HFFc6 (cell line): ENCODE measurements around the gene GLOD4. TPM values are rescaled to one million over a fixed set of nuclear protein-coding genes. Genes with fewer than 3 reads are reported as not detected.
"Not testable (repeated sequence)": the region's sequence is repeated elsewhere in the genome, so short reads cannot be mapped to it uniquely, and the experiment has no call there.

Experiments
- DNase-seq: peaks from one replicate; pipeline ENCODE4 v3.0.0-alpha.2; 2018
- H3K27ac Mint-ChIP-seq: 2 replicates; pipeline ENCODE4 v1.8.0; 2020; ENCODE audit warnings: mild to moderate bottlenecking, mixed read lengths
- H3K27me3 Mint-ChIP-seq: 2 replicates; pipeline ENCODE4 v1.8.0; 2021; ENCODE audit warnings: mild to moderate bottlenecking, moderate library complexity, mixed read lengths; ENCODE audit not compliant: insufficient read depth
- H3K36me3 Mint-ChIP-seq: 2 replicates; pipeline ENCODE4 v1.8.0; 2021; ENCODE audit warnings: low read depth, mixed read lengths
- H3K4me1 Mint-ChIP-seq: 2 replicates; pipeline ENCODE4 v1.8.0; 2020; ENCODE audit warnings: low read depth, mixed read lengths
- H3K4me3 Mint-ChIP-seq: 2 replicates; pipeline ENCODE4 v1.8.0; 2020; ENCODE audit warnings: mild to moderate bottlenecking, moderate library complexity, mixed read lengths
- H3K9me3 Mint-ChIP-seq: 2 replicates; pipeline ENCODE4 v1.8.0; 2020; ENCODE audit warnings: mild to moderate bottlenecking, mixed read lengths
- long read RNA-seq: library from polyadenylated mRNA; unstranded; transcript quantifications from one replicate; pipeline ENCODE4 v2.0.0, GENCODE V29; 2019
- total RNA-seq, 6 experiments: library from RNA; stranded (reverse); fragmentation: NEBNext Ultra II Directional; extraction: Animal tissue kit (Norgen Biotek cat#: 25700); gene quantifications; 2 replicates in 1 of 6; 3 replicates in 5 of 6; pipeline ENCODE4 v1.2.3, GENCODE V29; 2021
- TF ChIP-seq, protein P1 (sequence below): fragments of 200-600 bp; sonication (generic); IDR thresholded peaks from 2 replicates; pipeline ENCODE4 v1.5.0; 2021; ENCODE audit warnings: antibody characterized with exemption, mild to moderate bottlenecking

Gene GLOD4, protein sequence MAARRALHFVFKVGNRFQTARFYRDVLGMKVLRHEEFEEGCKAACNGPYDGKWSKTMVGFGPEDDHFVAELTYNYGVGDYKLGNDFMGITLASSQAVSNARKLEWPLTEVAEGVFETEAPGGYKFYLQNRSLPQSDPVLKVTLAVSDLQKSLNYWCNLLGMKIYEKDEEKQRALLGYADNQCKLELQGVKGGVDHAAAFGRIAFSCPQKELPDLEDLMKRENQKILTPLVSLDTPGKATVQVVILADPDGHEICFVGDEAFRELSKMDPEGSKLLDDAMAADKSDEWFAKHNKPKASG
- total RNA-seq: 10 to 100 TPM; 43.8 to 57.9 (median 48.6) TPM
- long read RNA-seq, transcript GLOD4-202 (9 exons, 2,059 nt): major isoform, 45 of 61 reads
- long read RNA-seq, partial matches to known transcripts: 8 of 61 reads
- long read RNA-seq, other reads (novel, unspliced or antisense): 8 of 61 reads

DNA sequence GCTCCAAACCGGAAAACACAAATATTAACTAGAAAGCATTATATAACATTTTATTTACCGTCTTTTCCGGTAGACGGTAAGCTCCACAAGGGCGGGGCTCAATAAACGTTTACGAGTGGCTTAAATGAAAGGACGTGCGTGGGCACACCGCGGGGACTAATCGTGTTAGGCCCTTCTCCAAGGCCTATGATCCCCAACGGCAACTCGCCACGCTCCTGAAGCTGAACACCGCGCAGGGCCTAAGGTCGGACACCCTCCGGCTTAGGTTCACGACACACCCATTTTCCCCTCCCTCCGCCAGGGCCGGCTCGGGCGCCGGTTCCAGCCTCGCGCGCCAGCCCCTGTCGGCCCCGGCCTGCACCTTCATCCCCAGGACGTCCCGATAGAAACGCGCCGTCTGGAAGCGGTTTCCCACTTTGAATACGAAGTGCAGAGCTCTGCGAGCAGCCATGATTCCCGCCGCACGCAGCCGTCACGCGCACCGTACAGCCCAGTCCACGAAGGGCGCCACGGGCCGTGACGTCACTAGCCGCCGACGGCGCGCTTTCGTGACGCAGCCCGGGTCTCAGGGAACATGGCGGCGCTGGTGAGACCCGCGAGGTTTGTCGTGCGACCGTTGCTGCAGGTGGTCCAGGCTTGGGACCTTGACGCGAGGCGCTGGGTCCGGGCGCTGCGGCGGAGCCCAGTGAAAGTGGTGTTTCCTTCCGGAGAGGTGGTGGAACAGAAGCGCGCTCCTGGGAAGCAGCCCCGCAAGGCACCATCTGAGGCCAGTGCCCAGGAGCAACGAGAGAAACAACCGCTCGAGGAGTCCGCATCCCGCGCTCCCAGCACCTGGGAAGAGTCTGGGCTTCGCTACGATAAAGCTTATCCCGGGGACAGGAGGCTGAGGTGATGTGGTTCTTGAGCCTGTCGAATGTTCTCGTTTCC lies at the start of gene GLOD4, which contains the start of gene MRM3:
Gene GLOD4 (minus strand): TSS at position 476 of the 927 bp plus-strand sequence. CDS start 25 bp downstream, at position 451.
Gene MRM3 (plus strand): TSS at position 549 of the 927 bp plus-strand sequence. CDS start 26 bp downstream, at position 575.
- H3K36me3 Mint-ChIP-seq: peaks cover 32% of the 10 kb centered on the region

DNA sequence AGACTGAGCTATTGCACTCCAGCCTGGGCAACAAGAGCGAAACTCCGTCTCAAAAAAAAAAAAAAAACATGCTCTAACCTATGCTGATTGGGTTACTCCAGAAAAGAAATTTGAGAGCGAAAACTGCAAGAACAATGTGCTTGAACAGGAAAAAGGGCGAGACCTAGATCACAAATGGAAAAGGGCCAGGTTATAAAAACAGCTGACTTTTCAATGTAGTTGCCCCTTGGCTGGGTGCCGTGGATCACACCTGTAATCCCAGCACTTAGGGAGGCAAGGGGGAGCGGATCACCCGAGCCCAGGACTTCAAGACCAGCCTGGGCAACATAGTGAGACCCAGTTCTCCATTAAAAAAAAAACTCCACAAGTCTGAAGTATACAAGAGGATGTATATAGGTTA lies 48.9 kb upstream of the GLOD4 start:
- Mint-ChIP-seq H3K27ac (no peak overlapping the region), H3K27me3 (peaks cover 5% of the 10 kb centered on the region; the same call in 1 of the 2 replicates), H3K4me3 (no peak overlapping the region), H3K4me1 (peaks cover 19% of the 10 kb centered on the region), H3K36me3 (peaks cover 21% of the 10 kb centered on the region), H3K9me3 (peaks cover 10% of the 10 kb centered on the region)
- no peak for DNase-seq
- TF ChIP-seq, protein P1, sequence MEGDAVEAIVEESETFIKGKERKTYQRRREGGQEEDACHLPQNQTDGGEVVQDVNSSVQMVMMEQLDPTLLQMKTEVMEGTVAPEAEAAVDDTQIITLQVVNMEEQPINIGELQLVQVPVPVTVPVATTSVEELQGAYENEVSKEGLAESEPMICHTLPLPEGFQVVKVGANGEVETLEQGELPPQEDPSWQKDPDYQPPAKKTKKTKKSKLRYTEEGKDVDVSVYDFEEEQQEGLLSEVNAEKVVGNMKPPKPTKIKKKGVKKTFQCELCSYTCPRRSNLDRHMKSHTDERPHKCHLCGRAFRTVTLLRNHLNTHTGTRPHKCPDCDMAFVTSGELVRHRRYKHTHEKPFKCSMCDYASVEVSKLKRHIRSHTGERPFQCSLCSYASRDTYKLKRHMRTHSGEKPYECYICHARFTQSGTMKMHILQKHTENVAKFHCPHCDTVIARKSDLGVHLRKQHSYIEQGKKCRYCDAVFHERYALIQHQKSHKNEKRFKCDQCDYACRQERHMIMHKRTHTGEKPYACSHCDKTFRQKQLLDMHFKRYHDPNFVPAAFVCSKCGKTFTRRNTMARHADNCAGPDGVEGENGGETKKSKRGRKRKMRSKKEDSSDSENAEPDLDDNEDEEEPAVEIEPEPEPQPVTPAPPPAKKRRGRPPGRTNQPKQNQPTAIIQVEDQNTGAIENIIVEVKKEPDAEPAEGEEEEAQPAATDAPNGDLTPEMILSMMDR: no peak

More for the DNA sequence above, at the start of gene GLOD4, which contains the start of gene MRM3:
- Mint-ChIP-seq H3K9me3 (peaks cover 4% of the 10 kb centered on the region; the same call in 1 of the 2 replicates), H3K27me3 (peaks cover 14% of the 10 kb centered on the region), H3K4me1 (peaks cover 32% of the 10 kb centered on the region), H3K27ac (peak within 1 kb of the TSS; percentile 94), H3K4me3 (peak within 1 kb of the TSS; percentile 97)
- peak; percentile 80 for DNase-seq
- TF ChIP-seq, protein P1: peak; percentile 43

DNA sequence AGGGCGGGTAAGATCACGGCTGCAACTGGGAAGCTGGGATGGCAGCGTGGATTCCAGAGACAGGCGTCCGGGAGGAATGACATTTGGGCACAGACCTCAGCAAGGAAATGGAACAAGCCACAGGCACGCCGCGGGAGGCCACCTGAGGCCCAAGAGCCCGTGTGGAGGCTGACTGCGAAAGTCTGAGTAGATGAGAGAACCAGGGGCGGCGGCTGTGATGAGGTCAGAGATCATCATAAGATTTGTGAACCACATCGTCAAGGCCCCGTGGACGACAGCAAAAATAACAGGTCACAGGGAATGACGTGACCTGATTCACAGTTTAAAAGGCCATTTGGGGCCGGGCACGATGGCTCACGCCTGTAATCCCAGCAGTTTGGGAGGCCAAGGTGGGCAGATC lies 48.3 kb upstream of the GLOD4 start:
- Mint-ChIP-seq H3K27ac (no peak overlapping the region), H3K4me3 (no peak overlapping the region), H3K4me1 (peaks cover 17% of the 10 kb centered on the region), H3K27me3 (peaks cover 8% of the 10 kb centered on the region; the same call in 1 of the 2 replicates), H3K36me3 (peaks cover 21% of the 10 kb centered on the region), H3K9me3 (peaks cover 9% of the 10 kb centered on the region)
- no peak for DNase-seq
- TF ChIP-seq, protein P1: no peak

DNA sequence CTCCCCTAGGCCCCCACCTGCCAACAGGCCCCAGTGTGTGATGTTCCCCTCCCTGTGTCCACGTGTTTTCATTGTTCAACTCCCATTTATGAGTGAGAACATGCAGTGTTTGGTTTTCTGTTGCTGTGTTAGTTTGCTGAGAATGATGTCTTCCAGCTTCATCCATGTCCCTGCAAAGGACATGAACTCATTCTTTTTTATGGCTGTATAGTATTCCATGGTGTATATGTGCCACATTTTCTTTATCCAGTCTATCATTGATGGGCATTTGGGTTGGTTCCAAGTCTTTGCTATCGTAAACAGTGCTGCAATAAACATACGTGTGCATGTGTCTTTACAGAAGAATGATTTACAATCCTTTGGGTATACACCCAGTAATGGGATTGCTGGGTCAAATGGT lies 47.5 kb upstream of the GLOD4 start:
- peaks cover 21% of the 10 kb centered on the region for H3K36me3 Mint-ChIP-seq
- not testable (repeated sequence) for H3K4me3 Mint-ChIP-seq, H3K27me3 Mint-ChIP-seq

DNA sequence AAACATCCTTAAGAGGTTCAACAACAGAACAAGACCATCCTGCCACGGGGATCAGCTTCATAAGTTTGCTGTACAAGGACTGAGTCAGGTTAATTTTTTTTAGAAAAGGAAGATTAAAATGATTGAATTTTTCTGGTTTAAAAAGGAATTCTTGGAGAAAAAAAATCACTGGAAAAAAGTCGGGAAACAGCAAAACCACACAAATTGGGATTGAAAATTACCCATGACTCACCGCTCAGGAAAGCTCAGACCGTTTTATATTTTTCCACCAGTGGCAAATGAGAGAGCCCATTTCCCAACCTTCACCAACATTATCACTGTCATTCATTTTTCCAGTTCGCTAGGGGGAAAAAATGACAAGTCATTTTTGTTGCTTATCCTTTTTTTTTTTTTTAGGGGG lies 46.7 kb upstream of the GLOD4 start:
- TF ChIP-seq, protein P1: no peak
- no peak overlapping the region for H3K27ac Mint-ChIP-seq
- H3K4me3 Mint-ChIP-seq: no peak overlapping the region
- H3K4me1 Mint-ChIP-seq: peaks cover 11% of the 10 kb centered on the region; the same call in 1 of the 2 replicates
- H3K27me3 Mint-ChIP-seq: peaks cover 6% of the 10 kb centered on the region
- DNase-seq: no peak
- peaks cover 4% of the 10 kb centered on the region; the same call in 1 of the 2 replicates for H3K9me3 Mint-ChIP-seq
- H3K36me3 Mint-ChIP-seq: peaks cover 21% of the 10 kb centered on the region

More for the DNA sequence above, 47.5 kb upstream of the GLOD4 start:
- not testable (repeated sequence) for H3K9me3 Mint-ChIP-seq, H3K27ac Mint-ChIP-seq, DNase-seq
- peaks cover 11% of the 10 kb centered on the region; the same call in 1 of the 2 replicates for H3K4me1 Mint-ChIP-seq
